Fibroblast of lung (primary cell): ENCODE results near the gene KRT15.

Experiments used
- EZH2 ChIP-seq: IDR thresholded peaks from 2 replicates; pipeline ENCODE4 v1.5.1; 2012; ENCODE audit warnings: low read length, control low read depth, mild to moderate bottlenecking; ENCODE audit errors: missing control alignments
- TF ChIP-seq, protein P1 (sequence below), 2 donors: IDR thresholded peaks in 1 of 2; conservative IDR thresholded peaks in 1 of 2; 1 replicate in 1 of 2; 2 replicates in 1 of 2; pipeline ENCODE4 v1.5.1; 2011 to 2012; ENCODE audit warnings: low read length in 2 of 2, control low read depth in 1 of 2, inconsistent platforms in 1 of 2, low read depth in 1 of 2, mild to moderate bottlenecking in 1 of 2

DNA sequence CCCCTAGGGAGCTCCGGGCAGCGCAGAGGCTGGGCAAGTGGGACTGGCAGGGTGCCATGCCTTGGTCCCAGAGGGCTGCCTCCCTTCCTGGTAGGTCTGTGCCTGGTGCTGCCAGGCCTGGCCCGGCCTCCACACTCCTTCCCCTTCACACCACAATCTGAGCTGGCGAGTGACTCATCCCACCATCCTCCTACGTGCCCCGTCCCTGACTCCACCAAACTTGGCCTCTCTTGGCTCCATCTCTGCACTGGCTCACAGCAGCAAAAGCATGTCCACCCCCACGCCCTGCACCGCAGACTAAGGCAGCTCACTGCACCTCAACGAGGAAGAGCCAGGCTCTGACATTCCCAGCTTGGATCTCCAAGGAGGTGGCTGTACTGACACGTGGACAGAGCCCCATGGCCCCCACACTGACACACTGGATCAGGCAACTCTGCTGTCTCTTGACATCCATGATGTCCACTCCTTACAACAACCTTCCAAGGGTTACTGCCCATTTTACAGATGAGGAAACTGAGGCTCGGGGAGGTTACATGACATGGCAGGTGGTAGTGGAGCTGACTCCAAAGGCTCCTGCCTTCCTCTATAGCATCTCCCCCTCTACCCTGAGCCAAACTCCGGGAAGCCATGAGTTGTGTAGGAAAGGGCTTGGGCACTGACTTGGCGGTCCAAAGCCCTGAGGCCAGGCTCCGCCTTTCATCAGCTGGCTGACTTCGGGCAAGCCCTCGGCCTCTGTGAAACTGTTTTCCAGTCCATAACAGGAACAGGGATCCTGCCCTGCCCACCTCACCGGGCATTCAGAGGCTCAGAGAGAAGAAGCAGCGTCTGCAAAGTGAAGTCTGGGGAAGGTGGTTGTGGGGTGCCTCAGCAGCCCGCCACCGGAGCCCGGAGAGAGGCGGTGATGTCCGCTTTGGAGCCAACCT is 29.5 kb upstream of the KRT15 start:
- TF ChIP-seq EZH2, result no peak
- TF ChIP-seq, protein P1, sequence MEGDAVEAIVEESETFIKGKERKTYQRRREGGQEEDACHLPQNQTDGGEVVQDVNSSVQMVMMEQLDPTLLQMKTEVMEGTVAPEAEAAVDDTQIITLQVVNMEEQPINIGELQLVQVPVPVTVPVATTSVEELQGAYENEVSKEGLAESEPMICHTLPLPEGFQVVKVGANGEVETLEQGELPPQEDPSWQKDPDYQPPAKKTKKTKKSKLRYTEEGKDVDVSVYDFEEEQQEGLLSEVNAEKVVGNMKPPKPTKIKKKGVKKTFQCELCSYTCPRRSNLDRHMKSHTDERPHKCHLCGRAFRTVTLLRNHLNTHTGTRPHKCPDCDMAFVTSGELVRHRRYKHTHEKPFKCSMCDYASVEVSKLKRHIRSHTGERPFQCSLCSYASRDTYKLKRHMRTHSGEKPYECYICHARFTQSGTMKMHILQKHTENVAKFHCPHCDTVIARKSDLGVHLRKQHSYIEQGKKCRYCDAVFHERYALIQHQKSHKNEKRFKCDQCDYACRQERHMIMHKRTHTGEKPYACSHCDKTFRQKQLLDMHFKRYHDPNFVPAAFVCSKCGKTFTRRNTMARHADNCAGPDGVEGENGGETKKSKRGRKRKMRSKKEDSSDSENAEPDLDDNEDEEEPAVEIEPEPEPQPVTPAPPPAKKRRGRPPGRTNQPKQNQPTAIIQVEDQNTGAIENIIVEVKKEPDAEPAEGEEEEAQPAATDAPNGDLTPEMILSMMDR (conservative IDR thresholded peaks at IDR 0.05 in 1 of 2, IDR thresholded peaks at IDR 0.05 in 1 of 2; ENCODE audit: low read depth in 1 of 2, low read length in 2 of 2), result no peak
